ENCODE results near the gene PDSS2.
"Not testable (repeated sequence)": the region's sequence is repeated elsewhere in the genome, so short reads cannot be mapped to it uniquely, and the experiment has no call there.

PDSS2 gene

GRCh38 chr6:107475360-107475759 lies 16.0 kb upstream of the PDSS2 start:
- not testable (repeated sequence) for DNase-seq (ENCODE audit: low spot score)

GRCh38 chr6:107473660-107474059 lies 14.3 kb upstream of the PDSS2 start:
- DNase-seq (ENCODE audit: low spot score) = no peak

GRCh38 chr6:107470364-107470763 lies 11.0 kb upstream of the PDSS2 start:
- no peak for DNase-seq (ENCODE audit: low spot score)

GRCh38 chr6:107466062-107466461 lies 6.7 kb upstream of the PDSS2 start:
- DNase-seq (ENCODE audit: low spot score) = no peak

- DNase-seq (ENCODE audit: low spot score) = no peak
Observed at GRCh38 chr6:107460083-107460631, 793 bp upstream of the PDSS2 start.

- peak; percentile 9 for DNase-seq (ENCODE audit: low spot score)
Observed at GRCh38 chr6:107458672-107459282, 587 bp downstream of the PDSS2 start.

DNA sequence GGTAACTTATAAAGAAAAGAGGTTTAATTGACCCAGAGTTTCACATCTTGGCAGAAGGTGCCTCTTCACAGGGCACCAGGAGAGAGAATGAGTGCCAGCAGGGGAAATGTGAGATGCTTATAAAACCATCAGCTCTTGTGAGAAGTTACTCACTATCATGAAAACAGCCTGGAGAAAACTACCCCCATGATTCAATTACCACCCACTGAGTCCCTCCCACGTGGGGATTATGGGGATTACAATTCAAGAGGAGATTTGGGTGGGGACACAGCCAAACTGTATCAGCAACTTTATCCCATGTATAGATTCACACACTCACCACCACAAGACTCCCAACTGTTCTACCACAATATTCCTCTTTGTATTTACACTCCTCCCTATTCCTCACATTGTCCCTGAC lies 10.6 kb downstream of the PDSS2 start:
- no peak for DNase-seq (ENCODE audit: low spot score)

DNA sequence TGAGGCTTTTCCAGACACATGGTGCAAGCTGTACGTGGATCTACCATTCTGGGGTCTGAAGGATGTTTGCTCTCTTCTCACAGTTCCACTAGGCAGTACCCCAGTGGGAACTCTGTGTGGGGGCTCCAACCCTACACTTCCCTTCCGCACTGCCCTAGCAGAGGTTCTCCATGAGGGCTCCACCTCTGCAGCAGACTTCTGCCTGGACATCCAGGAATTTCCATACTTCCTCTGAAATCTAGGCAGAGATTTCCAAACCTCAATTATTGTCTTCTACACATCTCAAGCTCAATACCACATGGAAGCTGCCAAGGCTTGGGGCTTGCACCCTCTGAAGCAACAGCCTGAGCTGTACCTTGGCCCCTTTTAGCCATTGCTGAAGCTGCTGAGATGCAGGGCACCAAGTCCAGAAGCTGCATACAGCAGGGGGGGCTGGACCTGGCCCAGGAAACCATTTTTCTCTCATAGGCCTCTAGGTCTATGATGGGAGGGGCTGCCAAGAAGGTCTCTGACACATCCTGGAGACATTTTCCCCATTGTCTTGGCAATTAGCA lies 11.6 kb downstream of the PDSS2 start:
- DNase-seq (ENCODE audit: low spot score) = no peak

- DNase-seq (ENCODE audit: low spot score) = no peak
Observed at GRCh38 chr6:107444277-107444676, 15.1 kb downstream of the PDSS2 start.

- no peak for DNase-seq (ENCODE audit: low spot score)
Observed at GRCh38 chr6:107443608-107444267, 15.6 kb downstream of the PDSS2 start.

GRCh38 chr6:107442938-107443607 lies 16.3 kb downstream of the PDSS2 start:
- DNase-seq (ENCODE audit: low spot score) = no peak

DNA sequence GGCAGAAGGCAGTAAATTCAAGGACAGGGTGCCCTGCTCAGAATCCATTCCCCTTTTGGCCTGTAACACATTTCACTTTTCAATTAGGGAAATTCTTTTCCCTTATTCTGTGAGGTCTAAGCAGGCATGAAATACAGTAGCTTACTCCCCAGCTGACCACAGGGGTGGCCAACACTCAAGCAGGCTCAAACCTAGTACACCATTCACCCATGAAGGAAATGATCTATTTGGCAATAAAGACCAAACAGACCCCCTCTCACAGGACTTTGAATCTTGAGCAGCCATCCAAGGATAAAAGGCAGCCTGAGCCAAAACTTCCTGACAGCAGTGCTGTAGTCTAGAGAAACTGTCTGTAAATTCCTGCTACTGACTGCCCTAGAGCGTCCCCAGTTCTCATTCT lies 17.7 kb downstream of the PDSS2 start:
- no peak for DNase-seq (ENCODE audit: low spot score)

DNA sequence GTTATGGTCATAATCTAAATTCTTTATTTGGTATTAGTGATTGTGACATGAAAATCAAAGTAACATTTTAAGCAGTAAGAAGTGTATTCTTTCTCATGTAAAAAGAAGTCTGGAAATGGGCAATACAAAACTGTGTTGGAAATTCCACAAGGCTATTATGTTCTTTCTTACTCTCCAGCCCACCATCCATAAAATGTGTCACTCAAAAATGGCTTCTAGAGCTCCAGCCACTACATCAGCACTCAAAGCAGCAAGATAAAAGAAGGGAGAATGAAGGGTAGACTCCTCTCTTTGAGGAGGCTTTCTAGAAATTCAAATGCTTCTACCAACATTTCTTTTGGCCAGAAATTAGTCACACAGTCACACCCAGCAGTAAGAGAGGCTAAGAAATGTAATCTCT lies 18.4 kb downstream of the PDSS2 start:
- no peak for DNase-seq (ENCODE audit: low spot score)

DNA sequence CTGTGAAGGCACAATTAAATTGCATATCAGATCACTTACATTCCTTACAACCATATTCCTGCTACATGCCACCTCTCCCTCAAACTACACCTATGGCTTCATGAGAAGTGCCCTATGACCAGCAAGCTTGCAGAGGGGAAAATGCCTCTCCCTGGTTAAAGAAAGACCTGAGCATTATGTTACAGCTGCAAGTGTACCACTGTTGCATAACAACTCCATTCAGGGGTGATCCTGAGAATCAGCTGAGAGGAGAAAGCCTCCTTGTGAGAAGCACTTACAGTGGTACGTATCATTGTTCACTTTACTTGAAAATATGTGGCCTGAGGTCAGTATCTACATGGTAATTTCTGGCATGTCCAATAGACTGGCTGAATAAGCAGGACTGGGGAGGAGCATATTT lies 20.0 kb downstream of the PDSS2 start:
- no peak for DNase-seq (ENCODE audit: low spot score)

DNA sequence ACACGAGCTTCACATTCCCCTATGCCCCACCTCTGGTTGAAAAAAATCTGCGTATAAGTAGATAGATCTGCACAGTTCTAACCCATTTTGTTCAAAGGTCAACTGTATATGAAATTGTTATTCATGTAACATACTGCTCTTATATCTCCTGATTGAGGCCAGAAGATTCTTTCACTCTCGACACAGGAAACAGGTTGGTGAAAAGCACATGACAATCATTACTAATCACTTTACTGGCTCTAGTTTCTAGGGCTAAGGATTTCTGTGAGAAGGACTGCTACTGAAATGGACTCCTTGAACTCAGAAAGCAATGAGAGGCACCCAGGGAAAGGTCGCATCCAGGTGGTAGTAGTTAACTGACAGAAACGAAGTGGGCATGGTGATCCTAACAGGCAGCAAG lies 21.7 kb downstream of the PDSS2 start:
- no peak for DNase-seq (ENCODE audit: low spot score)

- no peak for DNase-seq (ENCODE audit: low spot score)
Observed at GRCh38 chr6:107436881-107437280, 22.5 kb downstream of the PDSS2 start.

- no peak for DNase-seq (ENCODE audit: low spot score)
Observed at GRCh38 chr6:107435798-107436197, 23.6 kb downstream of the PDSS2 start.

DNA sequence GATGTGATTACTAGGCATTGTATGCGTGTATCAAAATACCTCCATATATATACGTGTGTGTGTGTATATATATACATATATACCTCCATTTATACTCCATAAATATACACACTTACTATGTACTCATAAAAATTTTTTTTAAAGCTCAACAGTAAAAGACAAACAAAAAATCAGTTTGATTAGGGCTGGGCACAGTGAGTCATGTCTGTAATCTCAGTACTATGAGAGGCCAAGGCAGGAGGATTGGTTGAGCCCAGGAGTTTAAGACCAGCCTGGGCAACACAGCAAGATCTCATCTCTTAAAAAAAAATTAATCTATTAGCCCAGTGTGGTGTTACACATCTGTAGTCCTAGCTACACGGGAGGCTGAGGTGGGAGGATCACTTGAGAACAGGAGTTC lies 24.6 kb downstream of the PDSS2 start:
- DNase-seq (ENCODE audit: low spot score) = no peak

GRCh38 chr6:107425951-107426350 lies 33.4 kb downstream of the PDSS2 start:
- not testable (repeated sequence) for DNase-seq (ENCODE audit: low spot score)

- no peak for DNase-seq (ENCODE audit: low spot score)
Observed at GRCh38 chr6:107423474-107423990, 35.8 kb downstream of the PDSS2 start.

- DNase-seq (ENCODE audit: low spot score) = no peak
Observed at GRCh38 chr6:107421696-107422256, 37.6 kb downstream of the PDSS2 start.

DNA sequence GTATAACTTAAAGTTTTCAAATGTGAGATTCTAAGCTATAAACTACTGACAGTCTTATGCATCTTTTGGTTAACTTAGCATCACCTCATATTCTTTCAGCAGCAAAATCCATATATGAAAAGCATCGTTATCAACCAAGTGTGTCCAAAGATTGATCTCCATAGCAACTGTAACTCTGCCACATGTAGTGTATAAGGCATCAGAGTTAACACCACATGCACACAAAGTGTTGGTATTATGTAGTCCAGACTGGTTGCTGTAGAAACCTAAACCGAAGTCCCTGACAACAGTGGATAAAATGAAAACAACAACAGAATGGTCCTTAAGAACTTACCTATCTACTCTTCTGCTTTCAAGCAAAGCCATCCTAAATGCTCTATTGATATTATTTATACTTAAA lies 39.6 kb downstream of the PDSS2 start:
- no peak for DNase-seq (ENCODE audit: low spot score)

Measured in COLO829 (cell line).